Measurements from ENCODE around the gene SSRP1. TPM values are rescaled to one million over a fixed set of nuclear protein-coding genes. Genes with fewer than 3 reads are reported as not detected.
A peak's percentile ranks its signal among the peaks of the same experiment; 100 is the strongest.

Gene SSRP1
- total and polyA plus RNA-seq, 9 of the 15 experiments (the other 6 are each of a cell fraction or from before 2014, with no cell fraction given) = 91.1 to 416 (median 245) TPM

DNA sequence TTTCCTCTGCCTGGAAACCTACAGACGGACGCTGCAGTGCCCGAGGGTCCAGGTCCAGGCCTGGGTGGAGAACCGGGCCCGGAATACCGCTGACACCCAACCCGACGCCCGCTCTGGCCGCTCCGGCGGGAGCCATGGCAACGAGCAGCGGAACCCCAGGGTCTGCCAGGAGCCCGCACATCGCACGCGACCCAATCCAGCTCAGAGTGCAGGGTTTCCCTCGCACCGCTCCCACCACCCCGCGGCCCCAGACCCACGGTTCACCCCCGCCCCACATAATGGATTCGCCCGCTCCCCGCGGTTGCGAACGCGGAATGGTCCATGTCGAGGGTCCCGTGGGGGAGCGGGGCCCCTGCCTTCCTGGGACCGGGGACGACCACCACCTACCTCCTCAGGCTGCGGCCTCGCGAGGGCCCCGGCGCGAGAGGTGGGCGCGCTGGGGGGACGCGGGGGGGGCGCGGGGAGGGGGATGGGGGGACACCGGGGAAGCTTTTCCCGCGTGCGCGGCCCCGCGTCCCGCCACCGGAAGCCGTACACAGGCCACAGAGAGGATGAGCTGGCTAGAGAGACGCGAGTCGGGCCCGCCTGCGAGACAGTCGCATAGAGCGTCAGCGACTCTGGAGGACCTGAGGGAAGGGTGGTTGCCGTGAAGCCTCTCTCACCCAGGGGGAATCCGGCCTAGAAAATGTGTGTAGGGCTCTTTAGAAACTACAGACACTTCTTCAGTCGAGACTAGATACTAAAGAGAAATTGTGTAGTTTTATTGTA, at the start of gene SSRP1 (continued):
- TF ChIP-seq ZNF57 (CRISPR knock-in tag; IDR thresholded peaks at IDR 0.05) (no peak), HOXB6 (CRISPR knock-in tag; IDR thresholded peaks at IDR 0.05; ENCODE audit: borderline replicate concordance) (no peak), SLC30A9 (CRISPR knock-in tag; IDR thresholded peaks at IDR 0.05) (no peak), DLX4 (CRISPR knock-in tag; IDR thresholded peaks at IDR 0.05) (no peak), MTA2 (IDR thresholded peaks at IDR 0.05; ENCODE audit: low read depth) (no peak), KLF16 (IDR thresholded peaks at IDR 0.05) (no peak), SAP30 (IDR thresholded peaks at IDR 0.05; ENCODE audit: borderline replicate concordance, insufficient read depth, low read depth, low read length, poor library complexity, severe bottlenecking) (no peak), HCFC1 (IDR thresholded peaks at IDR 0.05; ENCODE audit: low read depth, low read length) (peak; percentile 78), TFAP4 (CRISPR knock-in tag; IDR thresholded peaks at IDR 0.05; ENCODE audit: borderline replicate concordance) (peak; percentile 60; the same call in 1 of the 2 replicates), SMARCA4 (IDR thresholded peaks at IDR 0.05) (no peak), ZNF408 (CRISPR knock-in tag; IDR thresholded peaks at IDR 0.05; ENCODE audit: low read depth) (no peak), FOSL1 (tag; conservative IDR thresholded peaks at IDR 0.05) (no peak), GABPA (tag; conservative IDR thresholded peaks at IDR 0.05; ENCODE audit: low read depth) (peak; percentile 94), CSDE1 (IDR thresholded peaks at IDR 0.05) (no peak)
- TF ChIP-seq, protein P1, sequence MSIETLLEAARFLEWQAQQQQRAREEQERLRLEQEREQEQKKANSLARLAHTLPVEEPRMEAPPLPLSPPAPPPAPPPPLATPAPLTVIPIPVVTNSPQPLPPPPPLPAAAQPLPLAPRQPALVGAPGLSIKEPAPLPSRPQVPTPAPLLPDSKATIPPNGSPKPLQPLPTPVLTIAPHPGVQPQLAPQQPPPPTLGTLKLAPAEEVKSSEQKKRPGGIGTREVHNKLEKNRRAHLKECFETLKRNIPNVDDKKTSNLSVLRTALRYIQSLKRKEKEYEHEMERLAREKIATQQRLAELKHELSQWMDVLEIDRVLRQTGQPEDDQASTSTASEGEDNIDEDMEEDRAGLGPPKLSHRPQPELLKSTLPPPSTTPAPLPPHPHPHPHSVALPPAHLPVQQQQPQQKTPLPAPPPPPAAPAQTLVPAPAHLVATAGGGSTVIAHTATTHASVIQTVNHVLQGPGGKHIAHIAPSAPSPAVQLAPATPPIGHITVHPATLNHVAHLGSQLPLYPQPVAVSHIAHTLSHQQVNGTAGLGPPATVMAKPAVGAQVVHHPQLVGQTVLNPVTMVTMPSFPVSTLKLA (conservative IDR thresholded peaks at IDR 0.05) = peak in 1 of 2 experiments; percentile 70; a peak in 3 of 4 replicates
- TF ChIP-seq, protein P2, sequence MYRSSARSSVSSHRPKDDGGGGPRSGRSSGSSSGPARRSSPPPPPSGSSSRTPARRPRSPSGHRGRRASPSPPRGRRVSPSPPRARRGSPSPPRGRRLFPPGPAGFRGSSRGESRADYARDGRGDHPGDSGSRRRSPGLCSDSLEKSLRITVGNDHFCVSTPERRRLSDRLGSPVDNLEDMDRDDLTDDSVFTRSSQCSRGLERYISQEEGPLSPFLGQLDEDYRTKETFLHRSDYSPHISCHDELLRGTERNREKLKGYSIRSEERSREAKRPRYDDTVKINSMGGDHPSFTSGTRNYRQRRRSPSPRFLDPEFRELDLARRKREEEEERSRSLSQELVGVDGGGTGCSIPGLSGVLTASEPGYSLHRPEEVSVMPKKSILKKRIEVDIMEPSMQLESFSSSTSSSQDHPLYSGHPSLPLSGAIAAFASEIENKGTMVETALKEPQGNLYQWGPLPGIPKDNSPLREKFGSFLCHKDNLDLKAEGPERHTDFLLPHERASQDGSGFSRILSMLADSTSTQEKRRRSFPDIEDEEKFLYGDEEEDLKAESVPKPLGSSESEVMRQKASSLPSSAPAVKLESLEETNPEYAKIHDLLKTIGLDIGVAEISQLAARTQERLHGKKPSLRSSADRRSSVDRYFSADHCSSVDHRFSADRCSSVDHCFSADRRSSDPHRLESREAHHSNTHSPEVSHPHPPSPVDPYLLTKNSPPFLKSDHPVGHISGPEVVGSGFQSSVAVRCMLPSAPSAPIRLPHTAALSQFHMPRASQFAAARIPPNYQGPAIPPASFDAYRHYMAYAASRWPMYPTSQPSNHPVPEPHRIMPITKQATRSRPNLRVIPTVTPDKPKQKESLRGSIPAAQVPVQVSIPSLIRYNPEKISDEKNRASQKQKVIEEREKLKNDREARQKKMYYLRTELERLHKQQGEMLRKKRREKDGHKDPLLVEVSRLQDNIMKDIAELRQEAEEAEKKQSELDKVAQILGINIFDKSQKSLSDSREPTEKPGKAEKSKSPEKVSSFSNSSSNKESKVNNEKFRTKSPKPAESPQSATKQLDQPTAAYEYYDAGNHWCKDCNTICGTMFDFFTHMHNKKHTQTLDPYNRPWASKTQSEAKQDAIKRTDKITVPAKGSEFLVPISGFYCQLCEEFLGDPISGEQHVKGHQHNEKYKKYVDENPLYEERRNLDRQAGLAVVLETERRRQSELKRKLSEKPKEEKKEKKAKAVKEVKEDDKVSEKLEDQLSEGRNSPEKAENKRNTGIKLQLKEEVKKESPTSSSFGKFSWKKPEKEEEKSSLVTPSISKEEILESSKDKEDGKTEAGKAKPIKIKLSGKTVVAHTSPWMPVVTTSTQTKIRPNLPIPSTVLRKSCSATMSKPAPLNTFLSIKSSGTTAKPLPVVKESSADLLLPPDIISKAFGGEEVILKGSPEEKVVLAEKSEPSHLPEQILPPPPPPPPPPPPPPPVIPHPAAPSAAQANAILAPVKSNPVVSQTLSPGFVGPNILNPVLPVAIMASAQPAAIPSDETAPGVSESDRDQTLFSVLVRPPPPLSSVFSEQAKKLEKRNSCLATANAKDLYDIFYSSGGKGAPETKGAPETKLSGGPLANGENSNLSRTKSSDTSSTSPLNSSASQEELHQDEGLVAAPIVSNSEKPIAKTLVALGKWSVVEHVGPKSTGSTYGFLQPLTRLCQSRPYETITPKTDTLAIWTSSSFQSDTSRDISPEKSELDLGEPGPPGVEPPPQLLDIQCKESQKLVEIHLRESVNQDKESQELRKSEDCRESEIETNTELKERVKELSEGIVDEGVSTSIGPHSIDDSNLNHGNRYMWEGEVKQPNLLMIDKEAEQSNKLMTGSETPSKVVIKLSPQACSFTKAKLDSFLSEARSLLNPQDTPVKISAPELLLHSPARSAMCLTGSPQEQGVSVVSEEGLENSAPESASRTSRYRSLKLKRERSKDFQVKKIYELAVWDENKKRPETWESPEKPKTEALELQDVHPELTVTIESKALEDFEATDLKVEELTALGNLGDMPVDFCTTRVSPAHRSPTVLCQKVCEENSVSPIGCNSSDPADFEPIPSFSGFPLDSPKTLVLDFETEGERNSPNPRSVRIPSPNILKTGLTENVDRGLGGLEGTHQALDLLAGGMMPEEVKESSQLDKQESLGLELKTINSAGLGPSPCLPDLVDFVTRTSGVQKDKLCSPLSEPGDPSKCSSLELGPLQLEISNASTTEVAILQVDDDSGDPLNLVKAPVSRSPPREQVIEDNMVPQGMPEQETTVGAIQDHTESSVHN (IDR thresholded peaks at IDR 0.05; ENCODE audit: borderline replicate concordance in 1 of 2, low read depth in 1 of 2) = no peak

Measured in K562 (cell line).